GM12878 (cell line): ENCODE measurements around the gene KCTD16. TPM values are rescaled to one million over a fixed set of nuclear protein-coding genes. Genes with fewer than 3 reads are reported as not detected.

Experiments
- ATAC-seq: fragments of 200-7000 bp; cut with Tn5 transposase; 3 replicates; pipeline ENCODE4 v1.9.1; 2020; ENCODE audit warnings: mild to moderate bottlenecking, moderate library complexity
- BruUV-seq: library from RNA; stranded (reverse); fragments of 400-500 nt; replicated peaks from 2 replicates; lab custom pipeline; 2021; lab: Mats Ljungman, UMichigan
- CTCF ChIA-PET: fragments of 300-600 bp; sonication (Branson Sonifier 250); formaldehyde crosslinking; extraction: SDS; loops from one replicate; lab custom pipeline; 2021; ENCODE audit warnings: inconsistent platforms; lab: Yijun Ruan, JAX
- POLR2A ChIA-PET: fragments of 350-600 bp; formaldehyde crosslinking; extraction: SDS; loops from one replicate; lab custom pipeline; 2021; ENCODE audit warnings: inconsistent platforms; lab: Charles Lee
- RAD21 ChIA-PET: fragments of 300-600 bp; sonication (Branson Sonifier 250); formaldehyde crosslinking; loops from one replicate; lab custom pipeline; 2023; ENCODE audit warnings: antibody characterized with exemption; ENCODE audit not compliant: unreplicated experiment; lab: Charles Lee
- SMC1A ChIA-PET: fragments of 300-600 bp; sonication (Branson Sonifier 250); formaldehyde crosslinking; loops from one replicate; lab custom pipeline; 2023; ENCODE audit not compliant: unreplicated experiment, uncharacterized antibody; lab: Charles Lee
- DNase-seq: peaks from one replicate; pipeline ENCODE4 v3.0.0-alpha.2; 2011; ENCODE audit warnings: low read depth, low spot score
- FAIRE-seq: peaks from 3 replicates; lab custom pipeline; 2011; peaks lifted over from hg19 to GRCh38; lab: Jason Lieb, UNC
- H2AFZ ChIP-seq: 2 replicates; pipeline ENCODE4 v1.6.0; 2011; ENCODE audit warnings: low read depth, low read length, control low read depth; ENCODE audit not compliant: control insufficient read depth
- H3K27ac ChIP-seq: 2 replicates; pipeline ENCODE4 v1.5.1; 2011; ENCODE audit warnings: control low read depth; ENCODE audit not compliant: control insufficient read depth, insufficient read depth
- H3K27me3 ChIP-seq, 2 experiments: replicated peaks in 1 of 2; 2 replicates each; pipeline versions ENCODE4 v1.6.0 to v1.6.1; 2011; ENCODE audit warnings: low read length in 1 of 2; ENCODE audit not compliant: control insufficient read depth in 2 of 2, insufficient read depth in 2 of 2
- H3K36me3 ChIP-seq, 2 experiments: 2 replicates each; pipeline ENCODE4 v1.5.1; 2011; ENCODE audit warnings: low read length in 1 of 2; ENCODE audit not compliant: control insufficient read depth in 2 of 2, insufficient read depth in 2 of 2
- H3K4me1 ChIP-seq: 2 replicates; pipeline ENCODE4 v1.6.1; 2011; ENCODE audit warnings: mild to moderate bottlenecking, low read length, moderate library complexity, mixed read lengths; ENCODE audit not compliant: control insufficient read depth, insufficient read depth
- H3K4me2 ChIP-seq: 2 replicates; pipeline ENCODE4 v1.6.0; 2011; ENCODE audit warnings: control low read depth; ENCODE audit not compliant: control insufficient read depth, insufficient read depth
- H3K4me3 ChIP-seq: fragments of 200-600 bp; sonication (generic); 2 replicates; pipeline ENCODE4 v1.5.1; 2016
- H3K79me2 ChIP-seq: 2 replicates; pipeline ENCODE4 v1.6.0; 2011; ENCODE audit warnings: low read length; ENCODE audit not compliant: control insufficient read depth, insufficient read depth
- H3K9ac ChIP-seq: 2 replicates; pipeline ENCODE4 v1.8.0; 2011; ENCODE audit warnings: low read length, control low read depth, mixed read lengths; ENCODE audit not compliant: control insufficient read depth, insufficient read depth
- H3K9me3 ChIP-seq: replicated peaks from 3 replicates; pipeline ENCODE4 v1.5.1; 2011; ENCODE audit warnings: mild to moderate bottlenecking, low read length; ENCODE audit not compliant: control insufficient read depth, insufficient read depth
- H4K20me1 ChIP-seq: 2 replicates; pipeline ENCODE4 v1.6.0; 2011; ENCODE audit not compliant: control insufficient read depth, insufficient read depth
- BCL11A ChIP-seq: IDR thresholded peaks from 2 replicates; pipeline ENCODE4 v1.6.1; 2011; ENCODE audit warnings: low read depth, low read length
- GABPA ChIP-seq: IDR thresholded peaks from 2 replicates; pipeline ENCODE4 v1.6.1; 2014; ENCODE audit warnings: antibody characterized with exemption, low read depth, mild to moderate bottlenecking, inconsistent platforms
- JUND ChIP-seq: IDR thresholded peaks from 2 replicates; pipeline ENCODE4 v1.6.1; 2012; ENCODE audit warnings: low read depth, mild to moderate bottlenecking, low read length, improper control_type of control experiment, moderate library complexity
- KDM1A ChIP-seq: fragments of 200-600 bp; sonication (generic); IDR thresholded peaks from 2 replicates; pipeline ENCODE4 v1.6.1; 2016; ENCODE audit warnings: borderline replicate concordance
- MXI1 ChIP-seq: fragments of 150-350 bp; IDR thresholded peaks from 2 replicates; pipeline ENCODE4 v1.6.1; 2011; ENCODE audit warnings: low read depth, mild to moderate bottlenecking, inconsistent platforms, low read length, improper control_type of control experiment
- POLR2AphosphoS2 ChIP-seq: IDR thresholded peaks from 2 replicates; pipeline ENCODE4 v1.6.1; 2011; ENCODE audit warnings: low read depth, mild to moderate bottlenecking, low read length, improper control_type of control experiment, moderate library complexity
- WGBS: methylation state at CpG from one replicate; pipeline ENCODE4 v1.1.6; 2016; ENCODE audit warnings: low lambda C conversion rate; ENCODE audit not compliant: insufficient replicate concordance, insufficient coverage; ENCODE audit errors: missing lambda C conversion rate; 5-methylcytosine and 5-hydroxymethylcytosine counted together
- in situ Hi-C: fragments of 300-500 bp; cut with MboI; formaldehyde crosslinking; loops from 9 replicates; pipeline ENCODE4 v1.14.3; 2018; ENCODE audit warnings: mixed read lengths
- intact Hi-C: fragments of 100-400 bp; cut with micrococcal nuclease; formaldehyde crosslinking; loops from one replicate; pipeline ENCODE4 v1.14.2; 2022; ENCODE audit not compliant: unreplicated experiment
- polyA plus RNA-seq, 11 experiments: library from polyadenylated mRNA; depleted of rRNA in 4 of 11; unstranded in 6 of 11; stranded (reverse) in 5 of 11; fragments of >200 nt; fragmentation: Nextera tagmentation in 4 of 11; fragmentation: Illumina TruSeq in 1 of 11; extraction: Ambion mirVana in 4 of 11; extraction: Trizol in 1 of 11; gene quantifications; 1 replicate in 1 of 11; 2 replicates in 10 of 11; pipeline versions ENCODE4 v1.2.1 to v1.2.3, GENCODE V29; 2011 to 2016; ENCODE audit warnings: inconsistent platforms in 2 of 11, missing spikeins in 2 of 11, low read depth in 1 of 11
- total RNA-seq, 4 experiments: library from RNA; depleted of rRNA in 3 of 4; stranded (reverse); fragments of >200 nt in 3 of 4; fragmentation: Illumina TruSeq in 1 of 4; extraction: Trizol in 1 of 4; gene quantifications; 2 replicates each; pipeline versions ENCODE4 v1.2.1 to v1.2.3, GENCODE V29; 2013 to 2021
- TF ChIP-seq, protein P1 (sequence below): fragments of 450-650 bp; formaldehyde crosslinking; IDR thresholded peaks from 2 replicates; pipeline ENCODE4 v1.4.0; 2022; ENCODE audit warnings: mild to moderate bottlenecking, moderate library complexity
- TF ChIP-seq, protein P2 (sequence below): fragments of 450-650 bp; IDR thresholded peaks from 2 replicates; pipeline ENCODE4 v1.6.1; 2017; ENCODE audit warnings: mild to moderate bottlenecking, moderate library complexity
- TF ChIP-seq, protein P3 (sequence below): fragments of 450-650 bp; formaldehyde crosslinking; IDR thresholded peaks from 2 replicates; pipeline ENCODE4 v1.5.0; 2022; ENCODE audit warnings: mild to moderate bottlenecking, missing genetic modification characterization
- TF ChIP-seq, protein P4 (sequence below): fragments of 450-650 bp; IDR thresholded peaks from 2 replicates; pipeline ENCODE4 v1.6.1; 2018; ENCODE audit warnings: mild to moderate bottlenecking, low read depth, moderate library complexity; ENCODE audit not compliant: partially characterized antibody

KCTD16 gene
- total and polyA plus RNA-seq, 10 of the 15 experiments (the other 5 are each of a cell fraction or from before 2014, with no cell fraction given), result 0.03 to 0.10 (median 0.06) TPM; not detected in 3

DNA sequence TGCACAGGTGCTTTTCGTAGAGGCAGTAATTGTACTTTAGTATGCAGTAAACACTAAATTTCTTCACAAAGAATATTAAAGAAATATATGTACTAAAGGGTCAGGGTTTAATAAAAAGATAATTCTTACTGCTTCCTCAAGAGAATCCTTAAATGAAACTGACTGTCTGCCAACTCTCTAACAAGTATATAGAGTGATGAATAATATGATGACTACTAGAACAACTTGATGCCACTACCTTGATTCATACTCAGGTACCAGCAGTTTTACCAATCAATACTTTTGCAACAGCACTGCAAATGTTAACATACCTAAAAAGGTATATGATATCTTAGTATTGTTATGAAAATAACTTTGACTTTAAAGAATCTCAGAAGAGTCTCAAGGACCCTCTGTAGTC is 4.0 kb upstream of the KCTD16 start:
- H3K9me3 ChIP-seq, result no peaks in the 10 kb centered on the region
- FAIRE-seq (no peak), DNase-seq (no peak), ATAC-seq (no peak)
- ChIA-PET POLR2A (no interaction called here), RAD21 (no interaction called here), SMC1A (interaction anchor here (0.9 to 2.0 kb wide), 2 partner anchors 25 to 335 kb away, joined by 3 to 5 read pairs; no protein-coding TSS in a partner anchor), CTCF (no interaction called here)
- H3K27me3 ChIP-seq, result no peaks in the 10 kb centered on the region
- no peak overlapping the region for H2AFZ ChIP-seq
- H3K79me2 ChIP-seq, result peaks cover 38% of the 10 kb centered on the region
- H3K4me2 ChIP-seq, result 0 out of 2 replicates have a peak overlapping the region, but pooled peaks have one; percentile 11
- H3K4me3 ChIP-seq, result no peak overlapping the region
- no peak overlapping the region for H3K27ac ChIP-seq
- H3K4me1 ChIP-seq, result no peaks in the 10 kb centered on the region
- in situ Hi-C loops, result no loop called here
- intact Hi-C loops, result no loop called here
- 96% methylated on average over 1 of the region's 1 CpG for WGBS
- H3K9ac ChIP-seq, result no peak overlapping the region
- peaks cover 0 to 20% of the 10 kb centered on the region in 2 experiments; a peak in 3 of 4 replicates for H3K36me3 ChIP-seq
- no TSS peak for BruUV-seq
- no peaks in the 10 kb centered on the region for H4K20me1 ChIP-seq
- TF ChIP-seq, protein P1, sequence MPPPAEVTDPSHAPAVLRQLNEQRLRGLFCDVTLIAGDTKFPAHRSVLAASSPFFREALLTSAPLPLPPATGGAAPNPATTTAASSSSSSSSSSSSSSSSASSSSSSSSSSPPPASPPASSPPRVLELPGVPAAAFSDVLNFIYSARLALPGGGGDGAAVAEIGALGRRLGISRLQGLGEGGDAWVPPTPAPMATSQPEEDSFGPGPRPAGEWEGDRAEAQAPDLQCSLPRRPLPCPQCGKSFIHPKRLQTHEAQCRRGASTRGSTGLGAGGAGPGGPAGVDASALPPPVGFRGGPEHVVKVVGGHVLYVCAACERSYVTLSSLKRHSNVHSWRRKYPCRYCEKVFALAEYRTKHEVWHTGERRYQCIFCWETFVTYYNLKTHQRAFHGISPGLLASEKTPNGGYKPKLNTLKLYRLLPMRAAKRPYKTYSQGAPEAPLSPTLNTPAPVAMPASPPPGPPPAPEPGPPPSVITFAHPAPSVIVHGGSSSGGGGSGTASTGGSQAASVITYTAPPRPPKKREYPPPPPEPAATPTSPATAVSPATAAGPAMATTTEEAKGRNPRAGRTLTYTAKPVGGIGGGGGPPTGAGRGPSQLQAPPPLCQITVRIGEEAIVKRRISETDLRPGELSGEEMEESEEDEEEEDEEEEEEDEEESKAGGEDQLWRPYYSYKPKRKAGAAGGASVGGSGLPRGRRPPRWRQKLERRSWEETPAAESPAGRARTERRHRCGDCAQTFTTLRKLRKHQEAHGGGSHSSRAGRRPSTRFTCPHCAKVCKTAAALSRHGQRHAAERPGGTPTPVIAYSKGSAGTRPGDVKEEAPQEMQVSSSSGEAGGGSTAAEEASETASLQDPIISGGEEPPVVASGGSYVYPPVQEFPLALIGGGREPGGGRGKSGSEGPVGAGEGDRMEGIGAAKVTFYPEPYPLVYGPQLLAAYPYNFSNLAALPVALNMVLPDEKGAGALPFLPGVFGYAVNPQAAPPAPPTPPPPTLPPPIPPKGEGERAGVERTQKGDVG, result no peak
- TF ChIP-seq MXI1, result no peak
- TF ChIP-seq, protein P2, sequence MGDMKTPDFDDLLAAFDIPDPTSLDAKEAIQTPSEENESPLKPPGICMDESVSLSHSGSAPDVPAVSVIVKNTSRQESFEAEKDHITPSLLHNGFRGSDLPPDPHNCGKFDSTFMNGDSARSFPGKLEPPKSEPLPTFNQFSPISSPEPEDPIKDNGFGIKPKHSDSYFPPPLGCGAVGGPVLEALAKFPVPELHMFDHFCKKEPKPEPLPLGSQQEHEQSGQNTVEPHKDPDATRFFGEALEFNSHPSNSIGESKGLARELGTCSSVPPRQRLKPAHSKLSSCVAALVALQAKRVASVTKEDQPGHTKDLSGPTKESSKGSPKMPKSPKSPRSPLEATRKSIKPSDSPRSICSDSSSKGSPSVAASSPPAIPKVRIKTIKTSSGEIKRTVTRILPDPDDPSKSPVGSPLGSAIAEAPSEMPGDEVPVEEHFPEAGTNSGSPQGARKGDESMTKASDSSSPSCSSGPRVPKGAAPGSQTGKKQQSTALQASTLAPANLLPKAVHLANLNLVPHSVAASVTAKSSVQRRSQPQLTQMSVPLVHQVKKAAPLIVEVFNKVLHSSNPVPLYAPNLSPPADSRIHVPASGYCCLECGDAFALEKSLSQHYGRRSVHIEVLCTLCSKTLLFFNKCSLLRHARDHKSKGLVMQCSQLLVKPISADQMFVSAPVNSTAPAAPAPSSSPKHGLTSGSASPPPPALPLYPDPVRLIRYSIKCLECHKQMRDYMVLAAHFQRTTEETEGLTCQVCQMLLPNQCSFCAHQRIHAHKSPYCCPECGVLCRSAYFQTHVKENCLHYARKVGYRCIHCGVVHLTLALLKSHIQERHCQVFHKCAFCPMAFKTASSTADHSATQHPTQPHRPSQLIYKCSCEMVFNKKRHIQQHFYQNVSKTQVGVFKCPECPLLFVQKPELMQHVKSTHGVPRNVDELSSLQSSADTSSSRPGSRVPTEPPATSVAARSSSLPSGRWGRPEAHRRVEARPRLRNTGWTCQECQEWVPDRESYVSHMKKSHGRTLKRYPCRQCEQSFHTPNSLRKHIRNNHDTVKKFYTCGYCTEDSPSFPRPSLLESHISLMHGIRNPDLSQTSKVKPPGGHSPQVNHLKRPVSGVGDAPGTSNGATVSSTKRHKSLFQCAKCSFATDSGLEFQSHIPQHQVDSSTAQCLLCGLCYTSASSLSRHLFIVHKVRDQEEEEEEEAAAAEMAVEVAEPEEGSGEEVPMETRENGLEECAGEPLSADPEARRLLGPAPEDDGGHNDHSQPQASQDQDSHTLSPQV, result no peak
- TF ChIP-seq, protein P3, sequence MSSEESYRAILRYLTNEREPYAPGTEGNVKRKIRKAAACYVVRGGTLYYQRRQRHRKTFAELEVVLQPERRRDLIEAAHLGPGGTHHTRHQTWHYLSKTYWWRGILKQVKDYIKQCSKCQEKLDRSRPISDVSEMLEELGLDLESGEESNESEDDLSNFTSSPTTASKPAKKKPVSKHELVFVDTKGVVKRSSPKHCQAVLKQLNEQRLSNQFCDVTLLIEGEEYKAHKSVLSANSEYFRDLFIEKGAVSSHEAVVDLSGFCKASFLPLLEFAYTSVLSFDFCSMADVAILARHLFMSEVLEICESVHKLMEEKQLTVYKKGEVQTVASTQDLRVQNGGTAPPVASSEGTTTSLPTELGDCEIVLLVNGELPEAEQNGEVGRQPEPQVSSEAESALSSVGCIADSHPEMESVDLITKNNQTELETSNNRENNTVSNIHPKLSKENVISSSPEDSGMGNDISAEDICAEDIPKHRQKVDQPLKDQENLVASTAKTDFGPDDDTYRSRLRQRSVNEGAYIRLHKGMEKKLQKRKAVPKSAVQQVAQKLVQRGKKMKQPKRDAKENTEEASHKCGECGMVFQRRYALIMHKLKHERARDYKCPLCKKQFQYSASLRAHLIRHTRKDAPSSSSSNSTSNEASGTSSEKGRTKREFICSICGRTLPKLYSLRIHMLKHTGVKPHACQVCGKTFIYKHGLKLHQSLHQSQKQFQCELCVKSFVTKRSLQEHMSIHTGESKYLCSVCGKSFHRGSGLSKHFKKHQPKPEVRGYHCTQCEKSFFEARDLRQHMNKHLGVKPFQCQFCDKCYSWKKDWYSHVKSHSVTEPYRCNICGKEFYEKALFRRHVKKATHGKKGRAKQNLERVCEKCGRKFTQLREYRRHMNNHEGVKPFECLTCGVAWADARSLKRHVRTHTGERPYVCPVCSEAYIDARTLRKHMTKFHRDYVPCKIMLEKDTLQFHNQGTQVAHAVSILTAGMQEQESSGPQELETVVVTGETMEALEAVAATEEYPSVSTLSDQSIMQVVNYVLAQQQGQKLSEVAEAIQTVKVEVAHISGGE (CRISPR knock-in tag), result no peak
- TF ChIP-seq JUND, result no peak
- TF ChIP-seq POLR2AphosphoS2, result no peak
- no peak for TF ChIP-seq KDM1A
- TF ChIP-seq GABPA, result no peak
- no peak for TF ChIP-seq BCL11A
- TF ChIP-seq, protein P4, sequence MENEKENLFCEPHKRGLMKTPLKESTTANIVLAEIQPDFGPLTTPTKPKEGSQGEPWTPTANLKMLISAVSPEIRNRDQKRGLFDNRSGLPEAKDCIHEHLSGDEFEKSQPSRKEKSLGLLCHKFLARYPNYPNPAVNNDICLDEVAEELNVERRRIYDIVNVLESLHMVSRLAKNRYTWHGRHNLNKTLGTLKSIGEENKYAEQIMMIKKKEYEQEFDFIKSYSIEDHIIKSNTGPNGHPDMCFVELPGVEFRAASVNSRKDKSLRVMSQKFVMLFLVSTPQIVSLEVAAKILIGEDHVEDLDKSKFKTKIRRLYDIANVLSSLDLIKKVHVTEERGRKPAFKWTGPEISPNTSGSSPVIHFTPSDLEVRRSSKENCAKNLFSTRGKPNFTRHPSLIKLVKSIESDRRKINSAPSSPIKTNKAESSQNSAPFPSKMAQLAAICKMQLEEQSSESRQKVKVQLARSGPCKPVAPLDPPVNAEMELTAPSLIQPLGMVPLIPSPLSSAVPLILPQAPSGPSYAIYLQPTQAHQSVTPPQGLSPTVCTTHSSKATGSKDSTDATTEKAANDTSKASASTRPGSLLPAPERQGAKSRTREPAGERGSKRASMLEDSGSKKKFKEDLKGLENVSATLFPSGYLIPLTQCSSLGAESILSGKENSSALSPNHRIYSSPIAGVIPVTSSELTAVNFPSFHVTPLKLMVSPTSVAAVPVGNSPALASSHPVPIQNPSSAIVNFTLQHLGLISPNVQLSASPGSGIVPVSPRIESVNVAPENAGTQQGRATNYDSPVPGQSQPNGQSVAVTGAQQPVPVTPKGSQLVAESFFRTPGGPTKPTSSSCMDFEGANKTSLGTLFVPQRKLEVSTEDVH, result no peak
